DMS114 treated with DMSO at 0.1 percent for 48 hours (cell line): ENCODE measurements around the gene NADK.

Source experiments
- DNase-seq: peaks from one replicate; lab custom pipeline; 2025; ENCODE audit not compliant: unreplicated experiment; lab: John Stamatoyannopoulos, UW

The NADK gene, protein sequence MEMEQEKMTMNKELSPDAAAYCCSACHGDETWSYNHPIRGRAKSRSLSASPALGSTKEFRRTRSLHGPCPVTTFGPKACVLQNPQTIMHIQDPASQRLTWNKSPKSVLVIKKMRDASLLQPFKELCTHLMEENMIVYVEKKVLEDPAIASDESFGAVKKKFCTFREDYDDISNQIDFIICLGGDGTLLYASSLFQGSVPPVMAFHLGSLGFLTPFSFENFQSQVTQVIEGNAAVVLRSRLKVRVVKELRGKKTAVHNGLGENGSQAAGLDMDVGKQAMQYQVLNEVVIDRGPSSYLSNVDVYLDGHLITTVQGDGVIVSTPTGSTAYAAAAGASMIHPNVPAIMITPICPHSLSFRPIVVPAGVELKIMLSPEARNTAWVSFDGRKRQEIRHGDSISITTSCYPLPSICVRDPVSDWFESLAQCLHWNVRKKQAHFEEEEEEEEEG

DNA sequence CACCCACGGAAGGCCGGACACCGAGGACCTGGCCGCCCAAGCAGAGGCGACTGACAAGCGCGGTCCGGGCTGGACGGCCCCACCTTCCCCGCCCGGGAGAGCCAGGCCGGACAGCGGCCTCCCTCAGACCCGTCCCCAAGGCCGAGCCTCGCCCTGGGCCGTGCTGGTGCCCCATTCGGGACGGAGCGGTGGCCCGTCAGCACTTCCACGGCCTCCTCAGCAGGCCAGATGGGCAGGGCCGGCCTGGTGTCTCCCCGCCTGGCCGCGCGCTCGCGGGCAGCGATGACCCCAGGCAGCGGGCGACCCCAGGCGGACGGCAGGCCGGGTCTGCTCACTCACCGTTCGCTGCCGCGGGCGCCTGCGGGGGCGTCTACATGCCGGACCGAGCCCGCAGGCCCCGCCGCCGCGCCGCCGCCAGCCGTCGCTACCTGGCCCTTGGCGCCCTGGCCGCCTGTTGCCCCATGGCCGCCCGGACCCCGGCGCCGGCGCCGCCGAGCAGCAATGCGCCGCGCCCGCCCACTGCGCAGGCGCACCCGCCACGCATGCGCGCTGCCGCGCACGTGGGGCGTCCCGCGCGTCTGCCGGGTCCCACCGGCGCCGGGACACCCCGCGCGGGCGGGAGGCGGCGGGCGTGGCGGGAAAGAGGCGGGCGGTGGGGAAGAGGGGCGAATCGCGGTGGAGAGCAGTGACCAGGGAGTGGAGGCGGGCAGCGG is at the start of gene NADK:
NADK (minus strand) TSS at position 521 of the 713 bp plus-strand sequence. CDS start 13,064 bp downstream, outside the sequence.
- DNase-seq, result no peak

DNA sequence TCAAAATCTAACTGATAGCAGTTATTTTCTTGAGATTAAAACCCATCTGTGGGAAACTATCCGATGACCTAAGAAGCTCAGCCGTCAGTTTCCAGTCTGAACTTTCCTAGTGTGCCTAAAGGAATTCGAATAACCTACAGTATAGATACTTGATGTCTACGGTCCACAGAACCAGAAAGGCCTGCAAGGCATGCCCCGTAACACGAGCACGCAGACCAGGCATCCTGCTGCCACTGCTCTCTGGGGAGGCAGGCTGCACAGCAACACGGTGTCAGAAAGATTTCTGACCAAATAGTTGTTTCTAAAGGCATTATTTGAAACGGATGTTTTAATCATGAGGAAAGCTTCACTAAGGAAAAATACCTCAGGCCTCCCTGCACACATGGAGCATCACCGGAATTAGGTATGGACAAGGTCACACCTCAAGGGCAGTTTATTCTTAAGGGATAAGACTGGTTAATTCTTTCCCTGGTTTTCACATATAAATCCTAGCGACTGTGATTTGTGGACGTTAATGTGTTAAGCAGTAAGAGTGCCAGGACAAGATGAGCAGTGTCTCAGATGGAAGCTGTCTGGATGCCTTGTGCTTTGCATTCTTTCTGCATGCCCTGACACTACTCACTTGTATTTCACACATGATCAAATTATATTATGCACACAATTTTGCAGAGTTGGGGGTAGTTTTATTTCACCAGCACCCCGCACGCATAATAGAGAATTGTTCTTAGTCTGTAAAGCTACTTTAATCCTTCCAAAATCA is 49.0 kb upstream of the NADK start:
- no peak for DNase-seq

DNA sequence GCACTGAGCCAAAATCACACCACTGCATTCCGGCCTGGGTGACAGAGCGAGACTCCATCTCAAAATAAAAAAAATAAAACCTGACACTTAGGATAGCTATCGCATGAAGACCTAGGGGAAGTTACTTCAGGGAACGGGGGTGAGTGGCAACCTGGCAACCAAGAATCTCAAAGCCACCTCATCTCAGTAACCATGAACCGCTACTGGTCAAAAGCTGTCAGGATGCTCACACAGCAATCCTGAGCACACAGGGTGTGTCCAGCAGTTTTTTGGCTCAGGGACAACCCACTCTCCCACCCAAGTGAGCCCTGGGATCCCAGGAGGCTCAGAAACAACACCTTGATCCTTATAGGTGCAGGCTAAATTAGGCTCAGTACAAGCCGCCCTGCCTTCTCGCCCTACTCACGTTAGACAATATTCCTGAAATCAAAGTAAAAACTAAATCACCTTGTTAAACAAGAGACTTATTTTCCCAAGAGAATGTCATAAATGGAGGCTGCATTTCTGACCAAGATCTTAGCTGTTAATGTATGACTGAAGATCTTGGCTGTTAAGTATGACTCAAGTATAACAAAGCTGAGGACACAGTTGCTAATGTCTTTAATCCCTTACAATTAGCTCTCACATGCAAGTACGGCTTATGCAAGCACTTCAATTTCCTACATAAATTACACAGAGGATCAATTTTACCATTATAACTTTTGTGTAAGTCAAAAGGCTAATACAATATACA is 48.3 kb upstream of the NADK start:
- DNase-seq, result no peak

DNA sequence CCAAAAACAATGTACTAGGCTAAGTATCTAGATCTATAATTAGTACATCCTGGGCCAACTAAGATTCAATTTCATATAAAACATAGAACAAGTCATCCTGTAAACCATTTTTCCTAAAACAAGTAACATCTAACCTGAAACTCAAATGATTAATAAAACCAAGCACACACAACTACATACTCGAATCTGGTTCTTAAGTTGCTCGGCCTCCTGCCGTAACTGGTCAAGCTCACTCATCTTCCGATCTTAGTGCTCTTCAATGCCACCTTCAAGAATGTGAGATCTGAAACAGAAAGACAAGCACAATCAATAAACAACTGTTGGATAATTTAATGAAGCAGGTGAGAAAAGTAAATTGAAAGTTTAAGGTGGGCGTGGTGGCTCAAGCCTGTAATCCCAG is 46.9 kb upstream of the NADK start:
- DNase-seq, result no peak

DNA sequence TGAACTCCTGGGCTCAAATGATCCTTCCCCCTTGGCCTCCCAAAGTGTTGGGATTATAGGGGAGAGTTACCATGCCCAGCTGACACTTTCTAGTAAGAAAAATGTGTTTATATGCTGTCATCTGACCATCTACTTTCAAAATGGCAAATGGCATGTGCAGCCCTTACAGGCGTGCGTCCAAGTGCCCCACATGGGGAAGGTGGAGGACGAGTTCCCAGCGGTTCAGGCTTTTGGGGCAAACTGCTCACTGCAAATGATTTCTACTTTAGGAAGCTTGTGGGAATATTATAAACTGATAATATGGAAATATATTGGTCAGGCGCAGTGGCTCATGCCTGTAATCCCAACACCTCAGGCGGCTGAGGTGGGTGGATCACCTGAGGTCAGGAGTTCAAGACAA is 41.5 kb upstream of the NADK start:
- no peak for DNase-seq

DNA sequence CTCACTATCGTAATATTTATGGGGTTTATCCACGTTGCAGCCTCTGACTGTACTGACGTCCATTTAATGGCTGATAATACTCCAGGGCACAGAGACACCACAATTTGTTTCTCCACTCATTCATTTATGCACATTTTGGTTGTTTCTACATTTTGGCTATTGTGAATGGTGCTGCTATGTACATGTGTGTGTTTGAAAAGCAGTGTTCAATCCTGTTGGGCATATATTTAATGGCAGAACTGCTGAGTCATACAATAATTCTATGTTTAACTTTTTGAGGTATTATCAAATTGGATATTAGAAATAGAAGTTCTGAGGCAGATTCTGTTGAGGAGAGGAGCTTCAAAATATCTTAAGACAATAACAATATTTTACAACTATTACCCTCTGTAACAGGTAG is 39.0 kb upstream of the NADK start:
- DNase-seq, result no peak

DNA sequence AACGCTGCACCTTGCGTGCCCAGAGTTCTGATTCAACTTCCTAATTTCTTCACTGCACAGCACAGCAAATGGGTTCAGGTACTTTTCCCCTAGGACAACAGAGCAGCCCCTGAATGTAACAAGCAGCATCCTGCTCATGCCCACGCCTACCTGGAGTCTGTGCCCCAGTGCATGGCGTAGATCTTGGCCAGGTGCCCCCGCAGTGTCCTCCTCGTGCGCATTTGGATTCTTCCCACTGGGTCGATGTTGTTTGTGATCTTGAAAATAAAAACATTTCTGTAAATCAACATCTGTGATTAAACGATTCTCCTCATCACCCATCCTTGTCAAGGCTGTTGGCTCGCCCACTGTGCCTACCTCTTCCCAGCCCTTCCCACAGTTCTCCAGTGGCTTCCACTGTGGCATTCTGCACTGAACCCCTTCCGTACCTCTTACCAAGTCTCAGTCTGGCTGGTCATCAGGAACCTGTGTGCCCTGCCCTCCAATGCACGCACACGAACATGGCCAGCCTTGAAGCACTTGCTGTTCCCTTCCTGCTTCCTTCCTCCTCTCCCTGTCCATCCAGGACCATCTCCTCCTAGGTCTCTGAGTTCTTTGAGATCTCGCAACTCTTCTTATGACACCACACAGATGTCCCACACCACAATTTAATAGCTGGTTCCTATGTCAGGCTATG is 37.5 kb upstream of the NADK start:
- DNase-seq, result no peak

DNA sequence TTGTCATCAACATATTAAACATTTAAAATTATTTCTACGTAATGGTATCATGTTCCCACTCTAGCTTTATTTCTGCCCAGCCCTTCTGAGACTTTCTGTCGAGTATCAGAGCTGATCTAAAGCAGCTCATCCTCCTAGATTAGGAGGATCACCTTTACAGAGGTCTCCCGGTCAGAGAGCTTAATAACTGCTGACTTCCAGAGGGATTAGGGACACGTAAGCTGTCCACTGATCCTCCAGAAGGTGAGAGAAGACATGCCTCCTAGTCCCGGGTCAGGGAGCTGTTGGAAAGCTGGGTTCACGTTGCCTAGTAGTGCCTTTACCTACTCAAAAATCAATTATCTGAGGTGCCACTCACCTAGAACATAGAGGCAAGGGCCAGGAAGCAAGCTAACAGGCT is 31.2 kb upstream of the NADK start:
- DNase-seq, result no peak

DNA sequence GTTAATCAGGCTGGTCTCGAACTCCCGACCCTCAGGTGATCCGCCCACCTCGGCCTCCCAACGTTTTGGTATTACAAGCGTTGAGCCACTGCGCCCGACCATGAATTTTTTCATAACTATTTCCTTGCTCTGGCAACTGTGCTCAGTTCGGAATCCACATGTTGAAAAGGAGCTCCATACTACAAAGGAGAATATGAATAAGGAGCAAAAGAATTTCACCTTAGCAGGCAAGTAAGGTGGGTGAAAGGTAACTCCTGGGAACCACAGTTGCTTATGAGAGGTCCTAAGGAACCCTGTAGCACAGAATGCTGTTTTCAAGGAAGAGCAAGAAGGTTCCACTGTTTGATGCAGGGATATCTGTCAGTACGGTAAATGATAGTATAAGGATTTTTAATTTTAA is 29.9 kb upstream of the NADK start:
- no peak for DNase-seq

DNA sequence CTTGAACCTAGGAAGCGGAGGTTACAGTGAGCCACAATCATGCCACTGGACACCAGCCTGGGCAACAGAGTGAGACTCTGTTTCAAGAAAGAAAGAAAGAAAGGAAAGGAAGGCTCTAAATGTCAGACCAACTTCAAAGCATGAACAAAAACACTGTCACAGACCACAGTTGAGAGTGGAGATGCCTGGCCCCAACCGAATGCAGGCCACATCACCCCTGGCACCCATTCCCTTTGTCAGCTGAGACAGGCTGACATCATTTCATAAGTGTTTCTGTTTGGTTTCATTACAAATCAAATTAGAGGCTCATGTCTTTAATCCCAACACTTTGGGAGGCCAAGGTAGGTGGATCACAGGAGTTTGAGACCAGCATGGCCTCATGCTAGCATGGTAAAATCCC is 28.6 kb upstream of the NADK start:
- no peak for DNase-seq

DNA sequence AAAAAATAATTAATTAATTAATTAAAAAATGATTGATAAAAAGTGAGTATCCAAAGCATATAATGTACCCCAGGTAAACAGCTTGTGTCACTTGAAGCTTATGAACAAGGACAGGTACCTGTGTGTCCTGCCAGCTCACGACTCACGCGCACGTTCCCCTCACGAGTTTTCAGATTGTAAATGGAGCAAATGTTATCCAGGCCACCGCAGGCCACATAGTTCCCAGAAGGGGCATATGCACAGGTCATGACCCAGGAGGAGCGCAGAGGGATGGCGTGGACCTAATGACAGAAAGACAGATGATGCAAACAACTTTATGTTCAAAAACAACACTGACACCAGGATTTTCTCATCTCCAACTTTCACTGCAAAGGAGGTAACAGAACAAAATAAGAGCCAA is 26.0 kb upstream of the NADK start:
- DNase-seq, result no peak

DNA sequence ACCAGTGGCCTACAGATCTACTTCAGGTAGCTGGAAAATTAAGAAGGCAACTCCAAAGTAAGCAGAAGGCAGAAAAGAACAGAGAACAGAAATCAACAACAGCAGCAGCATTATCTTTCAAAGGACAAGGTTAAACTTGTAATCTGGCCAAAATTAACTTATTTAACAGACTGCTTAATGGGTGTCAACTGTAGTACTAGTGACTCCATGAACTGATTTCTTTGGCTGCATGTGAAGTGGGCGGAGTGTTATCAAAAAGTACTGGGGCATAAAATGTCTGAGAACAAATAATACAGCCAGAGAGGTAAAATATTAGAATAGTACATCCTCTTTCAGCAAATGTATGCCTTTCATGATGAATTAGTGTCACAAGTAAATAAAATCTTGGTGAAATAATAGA is 24.6 kb upstream of the NADK start:
- DNase-seq, result no peak

DNA sequence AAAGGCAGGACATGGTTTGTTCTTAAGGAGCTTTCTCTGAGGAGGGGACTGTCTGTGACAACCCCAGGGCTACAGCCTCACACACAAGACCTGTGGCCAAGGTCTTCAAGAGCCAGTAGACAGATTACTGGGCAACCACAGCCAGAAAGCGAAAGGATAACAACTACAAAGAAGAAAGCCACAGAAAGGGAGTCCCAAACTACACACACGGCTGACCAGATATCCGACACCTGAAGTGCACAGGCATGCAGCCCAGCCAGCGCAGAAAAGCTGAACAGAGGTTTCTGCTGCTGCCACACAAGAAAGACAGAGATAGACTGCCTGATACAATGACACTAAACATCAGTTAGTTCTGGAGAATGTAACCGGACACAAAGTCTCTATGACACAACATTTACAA is 21.4 kb upstream of the NADK start:
- DNase-seq, result no peak

DNA sequence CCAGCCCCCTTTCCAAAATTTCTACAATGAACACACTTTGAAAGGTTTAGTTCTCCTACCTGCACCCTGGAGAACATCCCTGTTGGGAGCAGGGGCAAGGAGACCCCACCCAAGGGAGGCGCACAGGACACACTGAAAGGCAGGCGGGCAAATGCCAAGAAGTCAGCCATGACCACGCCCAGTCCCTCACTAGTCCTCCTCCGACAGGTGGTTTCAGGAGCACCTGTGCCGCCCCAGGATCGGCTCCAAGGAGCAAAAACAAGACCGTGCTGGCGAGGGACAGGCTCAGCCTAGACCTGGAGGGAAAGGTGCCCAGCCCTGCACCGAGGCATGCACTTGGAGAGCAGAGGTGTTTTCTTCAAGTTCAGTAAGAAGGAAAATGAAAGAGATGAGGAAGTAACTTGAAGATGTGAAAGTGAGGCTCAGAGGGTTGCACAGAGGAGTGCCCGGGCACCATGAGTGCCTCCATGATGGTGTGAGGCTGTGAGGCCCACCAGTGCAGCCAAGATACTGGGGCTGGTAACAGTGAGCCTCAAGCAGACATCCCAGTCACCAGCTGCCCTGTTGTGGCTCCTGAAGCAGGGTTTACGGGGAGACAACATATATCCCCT is 19.6 kb upstream of the NADK start:
- DNase-seq, result no peak

DNA sequence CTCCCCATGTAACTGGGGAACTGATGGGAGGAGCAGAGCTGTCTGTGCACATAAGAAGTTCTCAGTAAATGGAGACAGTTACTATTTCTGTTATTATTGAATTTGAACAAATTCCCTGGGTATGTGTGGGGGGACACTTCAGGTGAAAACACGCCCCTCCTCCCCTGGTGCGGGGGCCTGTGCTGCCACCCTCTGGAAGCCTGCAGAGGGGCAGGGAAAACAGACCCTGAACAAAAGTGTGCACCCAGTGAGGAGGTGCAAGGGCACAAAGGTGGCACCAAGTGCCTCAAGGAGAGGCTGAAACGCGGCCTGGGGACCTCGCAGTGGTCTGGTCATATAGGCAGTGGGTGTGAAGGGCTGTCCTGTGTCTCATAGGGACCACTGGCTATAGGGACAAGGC is 18.2 kb upstream of the NADK start:
- no peak for DNase-seq

DNA sequence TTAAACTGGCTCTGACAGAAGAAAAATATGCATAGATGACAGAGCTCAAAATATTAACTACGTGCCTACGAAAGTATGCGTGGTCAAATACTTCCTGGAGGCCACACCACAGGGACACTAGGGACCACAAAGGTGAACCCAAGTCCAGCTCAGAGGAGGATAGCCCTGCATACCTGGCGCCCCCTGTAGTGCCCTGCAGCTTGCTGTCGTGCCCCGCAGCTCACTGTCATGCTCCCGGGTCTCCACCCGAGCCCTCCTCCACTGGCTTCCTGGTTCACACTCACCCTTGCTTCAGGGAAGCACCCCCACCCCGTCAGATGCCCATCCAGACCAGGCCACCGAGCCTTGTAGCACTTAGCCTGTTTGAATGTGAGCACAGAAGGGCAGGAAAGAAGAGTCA is 16.7 kb upstream of the NADK start:
- DNase-seq, result no peak

DNA sequence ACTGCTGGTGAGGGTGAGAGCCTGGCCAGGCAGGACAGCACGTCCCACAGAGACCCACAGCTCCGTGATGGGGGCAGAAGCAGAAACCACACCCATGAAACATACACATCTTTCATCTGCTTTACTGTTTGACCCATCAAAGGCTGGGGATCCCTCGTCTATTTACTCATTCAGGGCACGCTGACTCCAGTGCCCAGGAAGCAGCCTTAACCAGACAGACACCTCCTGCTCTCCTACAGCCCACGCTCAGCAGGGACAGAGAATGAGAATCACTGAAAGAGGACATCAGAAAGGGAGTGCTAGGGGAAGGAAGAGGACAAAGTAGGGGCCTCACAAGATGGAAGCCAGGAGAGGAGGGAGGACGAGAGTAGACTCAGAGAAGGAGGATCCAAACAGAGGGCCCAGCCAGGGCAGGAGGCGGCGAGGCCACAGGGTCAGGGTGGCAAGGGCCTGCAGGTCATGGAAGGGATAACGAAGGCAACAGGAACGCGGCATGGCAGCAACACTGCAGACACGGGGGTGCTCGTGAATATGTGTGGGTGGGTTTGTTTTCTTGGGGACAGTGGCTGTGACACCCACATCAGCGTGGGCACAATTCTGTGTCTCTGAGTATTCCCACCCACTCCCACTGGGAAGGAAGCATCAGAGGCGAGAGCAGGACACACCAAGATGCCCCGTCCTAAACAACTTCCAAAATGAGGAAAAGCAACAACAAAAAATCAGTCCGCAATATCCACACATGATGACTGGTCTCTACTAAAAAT is 15.4 kb upstream of the NADK start:
- no peak for DNase-seq

DNA sequence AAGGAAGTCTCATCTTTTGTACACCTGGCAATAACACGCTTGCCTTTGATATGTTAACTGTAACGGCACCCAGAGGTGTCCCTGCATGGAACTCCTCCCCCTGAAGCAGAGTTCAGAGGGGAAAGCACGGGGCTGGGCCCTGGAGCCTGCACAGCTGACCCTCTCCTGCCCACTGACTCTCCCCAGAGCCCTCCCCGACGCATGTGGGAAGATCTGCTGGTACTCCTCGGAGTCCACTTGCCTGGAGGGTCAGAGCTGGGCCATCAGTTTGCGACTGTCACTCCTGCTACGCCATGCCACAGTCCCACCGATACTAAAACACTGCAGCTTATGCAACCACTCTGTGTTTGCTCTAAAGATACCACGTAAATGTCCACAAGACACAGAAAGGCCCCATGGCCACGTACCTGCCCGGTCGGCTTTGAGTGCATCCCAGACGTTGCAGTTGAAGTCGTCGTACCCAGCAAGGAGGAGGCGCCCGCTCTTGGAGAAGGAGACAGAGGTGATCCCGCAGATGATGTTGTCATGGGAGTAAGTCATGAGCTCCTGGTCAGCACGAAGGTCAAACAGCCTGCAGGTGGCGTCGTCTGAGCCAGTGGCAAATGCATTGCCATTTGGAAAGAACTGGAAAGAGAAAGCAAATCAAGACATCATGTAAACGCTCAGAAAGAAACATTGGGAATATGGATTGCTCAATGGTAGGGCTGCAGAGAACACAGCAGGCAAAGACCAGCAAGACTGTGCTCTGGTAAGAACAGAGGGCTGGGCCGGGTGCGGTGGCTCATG is 10.6 kb upstream of the NADK start:
- no peak for DNase-seq

DNA sequence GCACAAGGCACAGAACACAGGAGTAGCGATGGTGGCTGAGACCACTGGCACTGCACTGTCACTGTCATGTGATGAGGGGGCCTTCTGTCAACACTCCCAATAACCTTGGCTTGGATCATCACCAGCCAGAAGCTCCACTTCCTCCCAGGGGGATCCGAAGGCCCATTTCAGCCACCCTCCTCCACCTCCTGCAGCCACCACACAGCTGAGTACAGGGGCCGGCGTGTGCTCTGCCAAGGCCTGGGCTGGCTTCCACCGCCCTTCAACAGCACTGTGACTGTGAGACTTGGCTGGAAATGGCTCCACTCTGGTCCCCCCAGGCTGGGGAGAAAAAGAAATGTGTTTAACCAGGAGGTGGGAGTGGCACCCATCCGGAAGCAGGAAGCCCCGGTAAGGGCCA is 9.9 kb upstream of the NADK start:
- no peak for DNase-seq
